HCT116 (cell line): ENCODE measurements around the gene PRICKLE1. TPM values are rescaled to one million over a fixed set of nuclear protein-coding genes. Genes with fewer than 3 reads are reported as not detected.

Experiments
- ATAC-seq: fragments of 200-7000 bp; cut with Tn5 transposase; 2 replicates; pipeline ENCODE4 v1.9.1; 2020; ENCODE audit warnings: mild to moderate bottlenecking, moderate library complexity
- BruUV-seq: library from RNA; stranded (reverse); fragments of 400-500 nt; replicated peaks from 2 replicates; lab custom pipeline; 2021; lab: Mats Ljungman, UMichigan
- CTCF ChIA-PET: fragments of 300-600 bp; sonication (Branson Sonifier 250); formaldehyde crosslinking; loops from one replicate; lab custom pipeline; 2021; ENCODE audit warnings: antibody characterized with exemption; lab: Charles Lee
- POLR2A ChIA-PET: fragments of 300-600, 350-600 bp; sonication (Branson Sonifier 250); formaldehyde crosslinking; loops from one replicate; lab custom pipeline; 2021; ENCODE audit warnings: antibody characterized with exemption; lab: Charles Lee
- RAD21 ChIA-PET, 2 experiments: fragments of 300-600 bp; sonication (Branson Sonifier 250); formaldehyde crosslinking; loops; one replicate each; lab custom pipeline; 2023; ENCODE audit warnings: low total read pairs in 2 of 2; ENCODE audit not compliant: uncharacterized antibody in 2 of 2, unreplicated experiment in 2 of 2, low non-redundant PET in 1 of 2; lab: Charles Lee
- DNase-seq: peaks from one replicate; pipeline ENCODE4 v3.0.0-alpha.2; 2010; ENCODE audit warnings: low read depth, low spot score
- H2AFZ ChIP-seq: fragments of 200-600 bp; shearing (Covaris generic), sonication (generic); 2 replicates; pipeline ENCODE4 v1.6.1; 2017; ENCODE audit warnings: low read depth, mixed run types, mixed read lengths, antibody characterized with exemption, low read length; ENCODE audit not compliant: poor library complexity, severe bottlenecking
- H3K27ac ChIP-seq: 2 replicates; pipeline ENCODE4 v1.5.1; 2012; ENCODE audit warnings: low read depth, low read length
- H3K27me3 ChIP-seq: fragments of 200-600 bp; sonication (generic); 2 replicates; pipeline ENCODE4 v1.6.1; 2016; ENCODE audit warnings: mixed run types, low read length, mixed read lengths; ENCODE audit not compliant: insufficient read depth
- H3K36me3 ChIP-seq, 2 experiments: fragments of 200-500 bp in 1 of 2; fragments of 200-600 bp in 1 of 2; sonication (Bioruptor generic) in 1 of 2; sonication (generic) in 1 of 2; 2 replicates each; pipeline versions ENCODE4 v1.5.1 to v1.6.1; 2014 to 2016; ENCODE audit warnings: low read length in 2 of 2, inconsistent platforms in 1 of 2, mixed read lengths in 1 of 2, mixed run types in 1 of 2; ENCODE audit not compliant: insufficient read depth in 2 of 2, control insufficient read depth in 1 of 2
- H3K4me1 ChIP-seq, 2 experiments: fragments of 200-600 bp in 1 of 2; sonication (generic) in 1 of 2; 2 replicates each; pipeline versions ENCODE4 v1.5.1 to v1.6.1; 2012 to 2017; ENCODE audit warnings: low read length in 2 of 2, inconsistent platforms in 1 of 2, mild to moderate bottlenecking in 1 of 2, mixed read lengths in 1 of 2, mixed run types in 1 of 2, moderate library complexity in 1 of 2; ENCODE audit not compliant: insufficient read depth in 2 of 2, control insufficient read depth in 1 of 2
- H3K4me2 ChIP-seq: fragments of 200-600 bp; sonication (generic); 2 replicates; pipeline ENCODE4 v1.6.1; 2017; ENCODE audit warnings: mixed run types, low read length, mixed read lengths
- H3K4me3 ChIP-seq, 2 experiments: fragments of 200-600 bp in 1 of 2; sonication (generic) in 1 of 2; replicated peaks in 1 of 2; 2 replicates each; pipeline ENCODE4 v1.5.1; 2011 to 2016; ENCODE audit warnings: low read length in 2 of 2, control low read depth in 1 of 2, low read depth in 1 of 2, mild to moderate bottlenecking in 1 of 2, mixed read lengths in 1 of 2, mixed run types in 1 of 2
- H3K79me2 ChIP-seq: fragments of 200-600 bp; sonication (generic); 2 replicates; pipeline ENCODE4 v1.6.1; 2017; ENCODE audit warnings: mild to moderate bottlenecking, mixed run types, low read length, moderate library complexity, mixed read lengths; ENCODE audit not compliant: insufficient read depth
- H3K9ac ChIP-seq: fragments of 200-600 bp; sonication (generic); 2 replicates; pipeline ENCODE4 v1.6.1; 2016; ENCODE audit warnings: low read length, mixed read lengths
- H3K9me2 ChIP-seq: fragments of 200-600 bp; sonication (generic), shearing (Covaris generic); 2 replicates; pipeline ENCODE4 v1.6.1; 2017; ENCODE audit warnings: mixed run types, mild to moderate bottlenecking, moderate library complexity; ENCODE audit not compliant: insufficient read depth
- H3K9me3 ChIP-seq, 2 experiments: fragments of 200-500 bp in 1 of 2; fragments of 200-600 bp in 1 of 2; sonication (Bioruptor generic) in 1 of 2; sonication (generic) in 1 of 2; 2 replicates each; pipeline ENCODE4 v1.6.1; 2014 to 2017; ENCODE audit warnings: low read length in 2 of 2, mixed read lengths in 2 of 2, inconsistent platforms in 1 of 2, low read depth in 1 of 2, mild to moderate bottlenecking in 1 of 2, mixed run types in 1 of 2, moderate library complexity in 1 of 2; ENCODE audit not compliant: control insufficient read depth in 1 of 2, insufficient read depth in 1 of 2
- H4K20me1 ChIP-seq: fragments of 200-600 bp; sonication (generic), shearing (Covaris generic); 2 replicates; pipeline ENCODE4 v1.6.1; 2017; ENCODE audit warnings: mixed run types, mild to moderate bottlenecking, moderate library complexity; ENCODE audit not compliant: insufficient read depth
- ATF3 ChIP-seq: IDR thresholded peaks from 2 replicates; pipeline ENCODE4 v1.6.1; 2012
- ELF1 ChIP-seq: IDR thresholded peaks from 2 replicates; pipeline ENCODE4 v1.6.1; 2012; ENCODE audit warnings: low read depth, borderline replicate concordance
- EZH2 ChIP-seq: fragments of 200-600 bp; sonication (generic); IDR thresholded peaks from 2 replicates; pipeline ENCODE4 v1.6.1; 2017; ENCODE audit warnings: antibody characterized with exemption, mixed run types
- FOSL1 ChIP-seq: IDR thresholded peaks from 2 replicates; pipeline ENCODE4 v1.6.1; 2012; ENCODE audit warnings: low read depth
- JUND ChIP-seq: IDR thresholded peaks from 2 replicates; pipeline ENCODE4 v1.6.1; 2012
- POLR2A ChIP-seq: IDR thresholded peaks from 2 replicates; pipeline ENCODE4 v1.7.0; 2011; ENCODE audit warnings: borderline replicate concordance; ENCODE audit not compliant: insufficient read depth, insufficient read length; ENCODE audit errors: extremely low read depth
- POLR2AphosphoS5 ChIP-seq: IDR thresholded peaks from 2 replicates; pipeline ENCODE4 v1.6.1; 2011; ENCODE audit warnings: mild to moderate bottlenecking, low read depth, low read length, moderate library complexity
- YY1 ChIP-seq: IDR thresholded peaks from 2 replicates; pipeline ENCODE4 v1.6.1; 2011; ENCODE audit warnings: low read length, low read depth, moderate library complexity, mild to moderate bottlenecking; ENCODE audit not compliant: insufficient replicate concordance; ENCODE audit errors: extremely low read depth
- ZBTB33 ChIP-seq: IDR thresholded peaks from 2 replicates; pipeline ENCODE4 v1.6.1; 2011; ENCODE audit warnings: mild to moderate bottlenecking, low read length, moderate library complexity; ENCODE audit not compliant: insufficient replicate concordance; ENCODE audit errors: extremely low read depth
- intact Hi-C: fragments of 100-400 bp; cut with micrococcal nuclease; formaldehyde crosslinking; loops from 2 replicates; pipeline ENCODE4 v1.10.0; 2022
- total RNA-seq: library from RNA; stranded (reverse); gene quantifications from one replicate; pipeline ENCODE4 v1.2.1, GENCODE V29; 2021; ENCODE audit not compliant: unreplicated experiment
- TF ChIP-seq, protein P1 (sequence below): IDR thresholded peaks from 2 replicates; pipeline ENCODE4 v1.6.1; 2012; ENCODE audit warnings: low read depth
- TF ChIP-seq, protein P2 (sequence below), 3 experiments: fragments of 200-600 bp in 1 of 3; sonication (generic) in 1 of 3; IDR thresholded peaks in 2 of 3; conservative IDR thresholded peaks in 1 of 3; 2 replicates each; pipeline ENCODE4 v1.5.1; 2012 to 2017; ENCODE audit warnings: low read depth in 2 of 3, low read length in 2 of 3, antibody characterized with exemption in 1 of 3, borderline replicate concordance in 1 of 3, control low read depth in 1 of 3, mild to moderate bottlenecking in 1 of 3, mixed read lengths in 1 of 3, mixed run types in 1 of 3, moderate library complexity in 1 of 3; ENCODE audit not compliant: insufficient read depth in 1 of 3

The PRICKLE1 gene
- total RNA-seq, 1 experiment from 2014 or later: 1.3 TPM

- Histone ChIP-seq H3K4me2 (no peak overlapping the region), H4K20me1 (no peaks in the 10 kb centered on the region), H3K9me2 (no peaks in the 10 kb centered on the region), H3K36me3 (no peaks in the 10 kb centered on the region), H3K9me3 (0 out of 4 replicates have a peak, but pooled peaks cover 0 to 4% of the 10 kb centered on the region in 2 experiments), H3K4me1 (peaks cover 0 to 7% of the 10 kb centered on the region in 2 experiments; a peak in 1 of 4 replicates), H3K4me3 (no peak overlapping the region), H3K27me3 (no peaks in the 10 kb centered on the region), H2AFZ (no peak overlapping the region), H3K79me2 (no peaks in the 10 kb centered on the region), H3K9ac (no peak overlapping the region), H3K27ac (no peak overlapping the region)
- intact Hi-C loops: no loop called here
- ChIA-PET CTCF (no interaction called here), POLR2A (no interaction called here), RAD21 (no interaction called here)
- TF ChIP-seq ELF1: no peak
- no peak for TF ChIP-seq ATF3
- no peak for TF ChIP-seq YY1
- TF ChIP-seq, protein P1, sequence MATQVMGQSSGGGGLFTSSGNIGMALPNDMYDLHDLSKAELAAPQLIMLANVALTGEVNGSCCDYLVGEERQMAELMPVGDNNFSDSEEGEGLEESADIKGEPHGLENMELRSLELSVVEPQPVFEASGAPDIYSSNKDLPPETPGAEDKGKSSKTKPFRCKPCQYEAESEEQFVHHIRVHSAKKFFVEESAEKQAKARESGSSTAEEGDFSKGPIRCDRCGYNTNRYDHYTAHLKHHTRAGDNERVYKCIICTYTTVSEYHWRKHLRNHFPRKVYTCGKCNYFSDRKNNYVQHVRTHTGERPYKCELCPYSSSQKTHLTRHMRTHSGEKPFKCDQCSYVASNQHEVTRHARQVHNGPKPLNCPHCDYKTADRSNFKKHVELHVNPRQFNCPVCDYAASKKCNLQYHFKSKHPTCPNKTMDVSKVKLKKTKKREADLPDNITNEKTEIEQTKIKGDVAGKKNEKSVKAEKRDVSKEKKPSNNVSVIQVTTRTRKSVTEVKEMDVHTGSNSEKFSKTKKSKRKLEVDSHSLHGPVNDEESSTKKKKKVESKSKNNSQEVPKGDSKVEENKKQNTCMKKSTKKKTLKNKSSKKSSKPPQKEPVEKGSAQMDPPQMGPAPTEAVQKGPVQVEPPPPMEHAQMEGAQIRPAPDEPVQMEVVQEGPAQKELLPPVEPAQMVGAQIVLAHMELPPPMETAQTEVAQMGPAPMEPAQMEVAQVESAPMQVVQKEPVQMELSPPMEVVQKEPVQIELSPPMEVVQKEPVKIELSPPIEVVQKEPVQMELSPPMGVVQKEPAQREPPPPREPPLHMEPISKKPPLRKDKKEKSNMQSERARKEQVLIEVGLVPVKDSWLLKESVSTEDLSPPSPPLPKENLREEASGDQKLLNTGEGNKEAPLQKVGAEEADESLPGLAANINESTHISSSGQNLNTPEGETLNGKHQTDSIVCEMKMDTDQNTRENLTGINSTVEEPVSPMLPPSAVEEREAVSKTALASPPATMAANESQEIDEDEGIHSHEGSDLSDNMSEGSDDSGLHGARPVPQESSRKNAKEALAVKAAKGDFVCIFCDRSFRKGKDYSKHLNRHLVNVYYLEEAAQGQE: no peak
- no peak for TF ChIP-seq ZBTB33
- TF ChIP-seq POLR2AphosphoS5: no peak
- no peak for TF ChIP-seq JUND
- no peak for TF ChIP-seq EZH2
- TF ChIP-seq, protein P2, sequence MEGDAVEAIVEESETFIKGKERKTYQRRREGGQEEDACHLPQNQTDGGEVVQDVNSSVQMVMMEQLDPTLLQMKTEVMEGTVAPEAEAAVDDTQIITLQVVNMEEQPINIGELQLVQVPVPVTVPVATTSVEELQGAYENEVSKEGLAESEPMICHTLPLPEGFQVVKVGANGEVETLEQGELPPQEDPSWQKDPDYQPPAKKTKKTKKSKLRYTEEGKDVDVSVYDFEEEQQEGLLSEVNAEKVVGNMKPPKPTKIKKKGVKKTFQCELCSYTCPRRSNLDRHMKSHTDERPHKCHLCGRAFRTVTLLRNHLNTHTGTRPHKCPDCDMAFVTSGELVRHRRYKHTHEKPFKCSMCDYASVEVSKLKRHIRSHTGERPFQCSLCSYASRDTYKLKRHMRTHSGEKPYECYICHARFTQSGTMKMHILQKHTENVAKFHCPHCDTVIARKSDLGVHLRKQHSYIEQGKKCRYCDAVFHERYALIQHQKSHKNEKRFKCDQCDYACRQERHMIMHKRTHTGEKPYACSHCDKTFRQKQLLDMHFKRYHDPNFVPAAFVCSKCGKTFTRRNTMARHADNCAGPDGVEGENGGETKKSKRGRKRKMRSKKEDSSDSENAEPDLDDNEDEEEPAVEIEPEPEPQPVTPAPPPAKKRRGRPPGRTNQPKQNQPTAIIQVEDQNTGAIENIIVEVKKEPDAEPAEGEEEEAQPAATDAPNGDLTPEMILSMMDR (IDR thresholded peaks at IDR 0.05 in 2 of 3, conservative IDR thresholded peaks at IDR 0.05 in 1 of 3; ENCODE audit: borderline replicate concordance in 1 of 3, insufficient read depth in 1 of 3, low read depth in 2 of 3, low read length in 2 of 3): no peak
- no peak for TF ChIP-seq FOSL1
- TF ChIP-seq POLR2A: no peak
- DNase-seq (no peak), ATAC-seq (no peak)
- no TSS peak for BruUV-seq
Measured at GRCh38 chr12:42612231-42612613, 22.7 kb upstream of the PRICKLE1 start.
